NCI-H345 treated with DMSO at 0.1 percent for 48 hours (cell line): ENCODE measurements around the gene PRODH2.
"Not testable (repeated sequence)": the region's sequence is repeated elsewhere in the genome, so short reads cannot be mapped to it uniquely, and the experiment has no call there.

Experiments
- DNase-seq: peaks from one replicate; lab custom pipeline; 2025; ENCODE audit not compliant: unreplicated experiment; lab: John Stamatoyannopoulos, UW

PRODH2 gene

GRCh38 chr19:35796645-35797542 is 15.8 kb downstream of the PRODH2 start:
- DNase-seq: no peak

GRCh38 chr19:35795564-35795963 is 17.1 kb downstream of the PRODH2 start:
- DNase-seq: not testable (repeated sequence)

- no peak for DNase-seq
These were observed 19.1 kb downstream of the PRODH2 start for GRCh38 chr19:35793381-35794165.

- DNase-seq: no peak
These were observed 19.8 kb downstream of the PRODH2 start for GRCh38 chr19:35792888-35793287.

GRCh38 chr19:35792312-35792711 is 20.3 kb downstream of the PRODH2 start:
- DNase-seq: no peak

GRCh38 chr19:35791814-35792279 is 20.8 kb downstream of the PRODH2 start:
- DNase-seq: no peak

- DNase-seq: peak; percentile 83
These were observed 21.4 kb downstream of the PRODH2 start for GRCh38 chr19:35790981-35791813.

GRCh38 chr19:35789978-35790944 is 22.4 kb downstream of the PRODH2 start:
- no peak for DNase-seq

- DNase-seq: no peak
These were observed 23.3 kb downstream of the PRODH2 start for GRCh38 chr19:35789195-35789977.

GRCh38 chr19:35788205-35788960 is 24.3 kb downstream of the PRODH2 start:
- DNase-seq: no peak

GRCh38 chr19:35787227-35787799 is 25.3 kb downstream of the PRODH2 start:
- no peak for DNase-seq

- DNase-seq: no peak
These were observed 26.1 kb downstream of the PRODH2 start for GRCh38 chr19:35786299-35787160.

- no peak for DNase-seq
These were observed 27.4 kb downstream of the PRODH2 start for GRCh38 chr19:35785339-35785627.

GRCh38 chr19:35784503-35785338 is 27.9 kb downstream of the PRODH2 start:
- DNase-seq: no peak

GRCh38 chr19:35783469-35784434 is 28.9 kb downstream of the PRODH2 start:
- DNase-seq: no peak
